H9 (cell line): ENCODE results near the gene CCL15. TPM values are rescaled to one million over a fixed set of nuclear protein-coding genes. Genes with fewer than 3 reads are reported as not detected.

Experiments
- DNase-seq: peaks from one replicate; pipeline ENCODE4 v3.0.0-alpha.2; 2017
- H2AFZ ChIP-seq: one replicate; pipeline ENCODE4 v1.6.1; 2013; ENCODE audit warnings: mild to moderate bottlenecking, low read length, control low read depth, moderate library complexity
- H2AK5ac ChIP-seq: 2 replicates; pipeline ENCODE4 v1.6.1; 2013; ENCODE audit warnings: low read length, control low read depth, mixed read lengths; ENCODE audit not compliant: insufficient read length
- H2BK120ac ChIP-seq: one replicate; pipeline ENCODE4 v1.6.1; 2013; ENCODE audit warnings: low read depth, mild to moderate bottlenecking, low read length, control low read depth, inconsistent platforms; ENCODE audit not compliant: poor library complexity, severe bottlenecking
- H2BK12ac ChIP-seq: 2 replicates; pipeline ENCODE4 v1.6.1; 2013; ENCODE audit warnings: low read length, control low read depth, mixed read lengths, low read depth; ENCODE audit not compliant: insufficient read length
- H2BK15ac ChIP-seq: 2 replicates; pipeline ENCODE4 v1.6.1; 2013; ENCODE audit warnings: low read depth, low read length, control low read depth
- H2BK20ac ChIP-seq: one replicate; pipeline ENCODE4 v1.6.1; 2013; ENCODE audit warnings: low read depth, mild to moderate bottlenecking, low read length, control low read depth, inconsistent platforms; ENCODE audit not compliant: poor library complexity, severe bottlenecking
- H2BK5ac ChIP-seq: 2 replicates; pipeline ENCODE4 v1.6.1; 2013; ENCODE audit warnings: low read length, control low read depth, mixed read lengths; ENCODE audit not compliant: insufficient read length
- H3K14ac ChIP-seq: 2 replicates; pipeline ENCODE4 v1.6.1; 2013; ENCODE audit warnings: low read length, control low read depth; ENCODE audit not compliant: insufficient read depth
- H3K18ac ChIP-seq: 2 replicates; pipeline ENCODE4 v1.6.1; 2013; ENCODE audit warnings: low read depth, mild to moderate bottlenecking, mixed read lengths, low read length, control low read depth; ENCODE audit not compliant: insufficient read length
- H3K23ac ChIP-seq: 2 replicates; pipeline ENCODE4 v1.6.1; 2013; ENCODE audit warnings: low read length, control low read depth, mixed read lengths, low read depth; ENCODE audit not compliant: insufficient read length
- H3K23me2 ChIP-seq: 2 replicates; pipeline ENCODE4 v1.6.1; 2013; ENCODE audit warnings: low read depth, mild to moderate bottlenecking, mixed read lengths, low read length, control low read depth; ENCODE audit not compliant: insufficient read length, poor library complexity, severe bottlenecking
- H3K27ac ChIP-seq: 2 replicates; pipeline ENCODE4 v1.5.1; 2013; ENCODE audit warnings: low read length, control low read depth, mixed read lengths, low read depth; ENCODE audit not compliant: insufficient read length
- H3K27me3 ChIP-seq: 2 replicates; pipeline ENCODE4 v1.6.1; 2013; ENCODE audit warnings: low read length, control low read depth, inconsistent platforms; ENCODE audit not compliant: insufficient read depth
- H3K4ac ChIP-seq: 2 replicates; pipeline ENCODE4 v1.6.1; 2013; ENCODE audit warnings: low read depth, mild to moderate bottlenecking, control low read depth, inconsistent platforms, low read length, moderate library complexity
- H3K4me1 ChIP-seq: 2 replicates; pipeline ENCODE4 v1.6.1; 2013; ENCODE audit warnings: low read length, control low read depth, inconsistent platforms; ENCODE audit not compliant: insufficient read depth
- H3K4me2 ChIP-seq: 2 replicates; pipeline ENCODE4 v1.6.1; 2013; ENCODE audit warnings: low read length, control low read depth, mixed read lengths; ENCODE audit not compliant: insufficient read length, insufficient read depth
- H3K56ac ChIP-seq: 2 replicates; pipeline ENCODE4 v1.6.1; 2013; ENCODE audit warnings: low read depth, mild to moderate bottlenecking, mixed read lengths, low read length, control low read depth; ENCODE audit not compliant: insufficient read length
- H3K79me1 ChIP-seq: 2 replicates; pipeline ENCODE4 v1.6.1; 2013; ENCODE audit warnings: low read depth, mild to moderate bottlenecking, moderate library complexity, low read length, control low read depth, inconsistent platforms; ENCODE audit not compliant: insufficient read depth, poor library complexity, severe bottlenecking
- H3K79me2 ChIP-seq: 2 replicates; pipeline ENCODE4 v1.6.1; 2013; ENCODE audit warnings: low read length, control low read depth, inconsistent platforms; ENCODE audit not compliant: insufficient read depth
- H3K9ac ChIP-seq: 2 replicates; pipeline ENCODE4 v1.6.1; 2013; ENCODE audit warnings: low read length, control low read depth, mixed read lengths; ENCODE audit not compliant: insufficient read length; ENCODE audit errors: extremely low read depth
- H3K9me3 ChIP-seq: one replicate; pipeline ENCODE4 v1.6.1; 2013; ENCODE audit warnings: low read depth, low read length, inconsistent platforms; ENCODE audit not compliant: control insufficient read depth
- H3T11ph ChIP-seq: one replicate; pipeline ENCODE4 v1.6.1; 2013; ENCODE audit warnings: mild to moderate bottlenecking, low read length, control low read depth, inconsistent platforms
- H4K20me1 ChIP-seq: one replicate; pipeline ENCODE4 v1.6.1; 2013; ENCODE audit not compliant: control insufficient read depth, insufficient read length, insufficient read depth
- H4K5ac ChIP-seq: 2 replicates; pipeline ENCODE4 v1.6.1; 2013; ENCODE audit warnings: low read depth, mild to moderate bottlenecking, mixed read lengths, low read length, control low read depth; ENCODE audit not compliant: insufficient read length
- H4K8ac ChIP-seq: replicated peaks from 2 replicates; pipeline ENCODE4 v1.6.1; 2013; ENCODE audit warnings: low read length, control low read depth, mixed read lengths, low read depth; ENCODE audit not compliant: insufficient read length
- H4K91ac ChIP-seq: 2 replicates; pipeline ENCODE4 v1.6.1; 2013; ENCODE audit warnings: low read depth, mild to moderate bottlenecking, moderate library complexity, mixed read lengths, low read length, control low read depth; ENCODE audit not compliant: insufficient read length
- H3K27ac Mint-ChIP-seq, 3 experiments: 2 replicates in 2 of 3; 3 replicates in 1 of 3; pipeline ENCODE4 v1.8.0; 2020 to 2021; ENCODE audit warnings: mixed read lengths in 3 of 3, mild to moderate bottlenecking in 1 of 3, moderate library complexity in 1 of 3
- H3K27me3 Mint-ChIP-seq: 2 replicates; pipeline ENCODE4 v1.8.0; 2021; ENCODE audit warnings: low read depth, mild to moderate bottlenecking, moderate library complexity, mixed read lengths
- H3K36me3 Mint-ChIP-seq, 3 experiments: 2 replicates in 2 of 3; 3 replicates in 1 of 3; pipeline ENCODE4 v1.8.0; 2020 to 2021; ENCODE audit warnings: low read depth in 3 of 3, mixed read lengths in 3 of 3; ENCODE audit not compliant: insufficient read depth in 1 of 3
- H3K4me1 Mint-ChIP-seq, 2 experiments: 2 replicates each; pipeline ENCODE4 v1.8.0; 2020; ENCODE audit warnings: mixed read lengths in 2 of 2
- H3K4me3 Mint-ChIP-seq, 2 experiments: 2 replicates in 1 of 2; 3 replicates in 1 of 2; pipeline ENCODE4 v1.8.0; 2020 to 2021; ENCODE audit warnings: mild to moderate bottlenecking in 2 of 2, mixed read lengths in 2 of 2, moderate library complexity in 1 of 2
- H3K9me3 Mint-ChIP-seq, 2 experiments: 2 replicates in 1 of 2; 3 replicates in 1 of 2; pipeline ENCODE4 v1.8.0; 2020; ENCODE audit warnings: mild to moderate bottlenecking in 2 of 2, mixed read lengths in 2 of 2, moderate library complexity in 1 of 2
- WGBS: extraction: QIAGEN DNeasy Blood & Tissue Kit; methylation state at CpG from one replicate; pipeline ENCODE4 v1.1.7; 2013; ENCODE audit warnings: missing lambda C conversion rate, low lambda C conversion rate, mixed read lengths; ENCODE audit not compliant: insufficient read length; ENCODE audit errors: extremely low coverage; 5-methylcytosine and 5-hydroxymethylcytosine counted together
- total RNA-seq: library from RNA; stranded (reverse); gene quantifications from 2 replicates; pipeline ENCODE4 v1.2.1, GENCODE V29; 2021
- TF ChIP-seq, protein P1 (sequence below): fragments of 200-600 bp; sonication (generic); conservative IDR thresholded peaks from 3 replicates; pipeline ENCODE4 v1.8.0; 2021; ENCODE audit warnings: antibody characterized with exemption, mild to moderate bottlenecking

Gene CCL15
- total RNA-seq, 1 experiment from 2014 or later, result not detected

DNA sequence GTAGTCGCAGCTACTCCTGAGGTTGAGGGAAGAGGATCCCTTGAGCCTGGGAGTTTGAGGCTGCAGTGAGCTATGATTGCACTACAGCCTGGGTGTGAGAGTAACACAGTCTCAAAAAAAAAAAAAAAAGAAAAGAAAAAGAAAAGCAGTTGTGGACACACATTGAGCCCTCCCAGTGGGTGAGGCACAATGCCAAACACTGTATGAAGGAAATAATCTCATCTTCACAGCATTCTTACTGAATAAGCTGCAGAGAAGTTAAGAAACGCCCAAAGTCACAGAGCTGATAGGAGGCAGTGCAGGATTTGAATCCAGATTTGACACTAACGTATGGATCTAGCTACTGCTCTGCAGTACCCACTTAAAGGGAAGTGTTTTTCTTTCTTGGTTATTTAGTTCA is 52.0 kb downstream of the CCL15 start:
- no peak overlapping the region for H2BK12ac ChIP-seq
- no peak overlapping the region for H3K4ac ChIP-seq
- no peak overlapping the region for H3K4me2 ChIP-seq
- H2BK20ac ChIP-seq, result no peak overlapping the region
- H4K5ac ChIP-seq, result no peak overlapping the region
- Mint-ChIP-seq H3K27me3 (peaks cover 6% of the 10 kb centered on the region), H3K4me1 (peaks cover 13 to 14% of the 10 kb centered on the region in 2 experiments), H3K9me3 (no peaks in the 10 kb centered on the region), H3K36me3 (no peaks in the 10 kb centered on the region), H3K27ac (no peak overlapping the region), H3K4me3 (no peak overlapping the region)
- no peak overlapping the region for H4K8ac ChIP-seq
- no CpG with 5 or more reads among the region's 3 CpGs for WGBS
- H3K79me1 ChIP-seq, result no peaks in the 10 kb centered on the region
- H2BK15ac ChIP-seq, result no peak overlapping the region
- H3K23ac ChIP-seq, result no peak overlapping the region
- H3K56ac ChIP-seq, result no peak overlapping the region
- H3K14ac ChIP-seq, result no peak overlapping the region
- no peak overlapping the region for H4K91ac ChIP-seq
- H2BK120ac ChIP-seq, result no peak overlapping the region
- no peaks in the 10 kb centered on the region for H4K20me1 ChIP-seq
- H3T11ph ChIP-seq, result no peak overlapping the region
- no peaks in the 10 kb centered on the region for H3K9me3 ChIP-seq
- DNase-seq, result no peak
- H3K27me3 ChIP-seq, result no peaks in the 10 kb centered on the region
- H2BK5ac ChIP-seq, result no peak overlapping the region
- H3K27ac ChIP-seq, result no peak overlapping the region
- H3K9ac ChIP-seq, result no peak overlapping the region
- no peaks in the 10 kb centered on the region for H3K23me2 ChIP-seq
- no peaks in the 10 kb centered on the region for H3K79me2 ChIP-seq
- H3K4me1 ChIP-seq, result no peaks in the 10 kb centered on the region; the same call in 1 of the 2 replicates
- no peak overlapping the region for H2AFZ ChIP-seq
- TF ChIP-seq, protein P1, sequence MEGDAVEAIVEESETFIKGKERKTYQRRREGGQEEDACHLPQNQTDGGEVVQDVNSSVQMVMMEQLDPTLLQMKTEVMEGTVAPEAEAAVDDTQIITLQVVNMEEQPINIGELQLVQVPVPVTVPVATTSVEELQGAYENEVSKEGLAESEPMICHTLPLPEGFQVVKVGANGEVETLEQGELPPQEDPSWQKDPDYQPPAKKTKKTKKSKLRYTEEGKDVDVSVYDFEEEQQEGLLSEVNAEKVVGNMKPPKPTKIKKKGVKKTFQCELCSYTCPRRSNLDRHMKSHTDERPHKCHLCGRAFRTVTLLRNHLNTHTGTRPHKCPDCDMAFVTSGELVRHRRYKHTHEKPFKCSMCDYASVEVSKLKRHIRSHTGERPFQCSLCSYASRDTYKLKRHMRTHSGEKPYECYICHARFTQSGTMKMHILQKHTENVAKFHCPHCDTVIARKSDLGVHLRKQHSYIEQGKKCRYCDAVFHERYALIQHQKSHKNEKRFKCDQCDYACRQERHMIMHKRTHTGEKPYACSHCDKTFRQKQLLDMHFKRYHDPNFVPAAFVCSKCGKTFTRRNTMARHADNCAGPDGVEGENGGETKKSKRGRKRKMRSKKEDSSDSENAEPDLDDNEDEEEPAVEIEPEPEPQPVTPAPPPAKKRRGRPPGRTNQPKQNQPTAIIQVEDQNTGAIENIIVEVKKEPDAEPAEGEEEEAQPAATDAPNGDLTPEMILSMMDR, result no peak
- no peak overlapping the region for H3K18ac ChIP-seq
- H2AK5ac ChIP-seq, result no peak overlapping the region
